ENCODE data around the gene CLDN12.

Gene CLDN12

DNA sequence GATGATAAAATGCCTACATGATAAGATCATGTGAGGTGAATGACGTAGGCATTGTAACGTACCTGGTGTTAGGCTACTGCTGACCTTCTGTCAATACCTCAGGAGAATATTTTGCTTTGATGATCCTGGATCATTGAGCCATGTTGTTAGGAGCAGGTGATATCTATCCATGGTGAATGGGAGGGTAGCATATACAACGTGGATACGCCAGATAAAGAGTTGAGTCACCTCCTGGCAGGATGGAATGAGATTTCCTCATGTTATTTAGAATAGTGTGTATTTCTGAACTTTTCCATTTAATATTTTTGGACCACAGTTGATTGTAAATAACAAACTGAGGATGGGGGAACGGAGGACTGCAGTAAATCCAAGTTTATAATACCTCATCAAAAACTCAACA, 11.8 kb upstream of the CLDN12 start:
- TF ChIP-seq EZH2 (optimal IDR thresholded peaks at IDR 0.05; ENCODE audit: low read depth, low read length) (no peak), EZH2phosphoT487 (IDR thresholded peaks at IDR 0.05; ENCODE audit: low read length) (no peak)
- TF ChIP-seq, protein P1, sequence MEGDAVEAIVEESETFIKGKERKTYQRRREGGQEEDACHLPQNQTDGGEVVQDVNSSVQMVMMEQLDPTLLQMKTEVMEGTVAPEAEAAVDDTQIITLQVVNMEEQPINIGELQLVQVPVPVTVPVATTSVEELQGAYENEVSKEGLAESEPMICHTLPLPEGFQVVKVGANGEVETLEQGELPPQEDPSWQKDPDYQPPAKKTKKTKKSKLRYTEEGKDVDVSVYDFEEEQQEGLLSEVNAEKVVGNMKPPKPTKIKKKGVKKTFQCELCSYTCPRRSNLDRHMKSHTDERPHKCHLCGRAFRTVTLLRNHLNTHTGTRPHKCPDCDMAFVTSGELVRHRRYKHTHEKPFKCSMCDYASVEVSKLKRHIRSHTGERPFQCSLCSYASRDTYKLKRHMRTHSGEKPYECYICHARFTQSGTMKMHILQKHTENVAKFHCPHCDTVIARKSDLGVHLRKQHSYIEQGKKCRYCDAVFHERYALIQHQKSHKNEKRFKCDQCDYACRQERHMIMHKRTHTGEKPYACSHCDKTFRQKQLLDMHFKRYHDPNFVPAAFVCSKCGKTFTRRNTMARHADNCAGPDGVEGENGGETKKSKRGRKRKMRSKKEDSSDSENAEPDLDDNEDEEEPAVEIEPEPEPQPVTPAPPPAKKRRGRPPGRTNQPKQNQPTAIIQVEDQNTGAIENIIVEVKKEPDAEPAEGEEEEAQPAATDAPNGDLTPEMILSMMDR (IDR thresholded peaks at IDR 0.05; ENCODE audit: low read length), result no peak
- H2AFZ ChIP-seq (ENCODE audit: low read length), result no peak overlapping the region
- H3K4me2 ChIP-seq (ENCODE audit: low read depth, low read length), result no peak overlapping the region
- no peaks in the 10 kb centered on the region for H3K79me2 ChIP-seq (ENCODE audit: low read length)
- H3K4me3 ChIP-seq (ENCODE audit: low read length), result no peak overlapping the region
- no peaks in the 10 kb centered on the region for H3K36me3 ChIP-seq (replicated peaks; ENCODE audit: insufficient read depth, low read length)
- DNase-seq, result no peak
- no peaks in the 10 kb centered on the region for H3K9me2 ChIP-seq (replicated peaks; ENCODE audit: insufficient read depth, low read length)
- H3K27ac ChIP-seq (ENCODE audit: low read length), result no peak overlapping the region
- no peaks in the 10 kb centered on the region for H3F3A ChIP-seq (ENCODE audit: insufficient read depth, low read length)
- H3K9ac ChIP-seq (ENCODE audit: low read length), result no peak overlapping the region
- no peaks in the 10 kb centered on the region for H4K20me1 ChIP-seq (ENCODE audit: insufficient read depth, low read length)
- H3K9me3 ChIP-seq (replicated peaks; ENCODE audit: insufficient read depth, low read length), result no peaks in the 10 kb centered on the region
- H3K27me3 ChIP-seq (replicated peaks; ENCODE audit: insufficient read depth, low read length), result no peaks in the 10 kb centered on the region
- H3K4me1 ChIP-seq (ENCODE audit: low read length), result no peaks in the 10 kb centered on the region

DNA sequence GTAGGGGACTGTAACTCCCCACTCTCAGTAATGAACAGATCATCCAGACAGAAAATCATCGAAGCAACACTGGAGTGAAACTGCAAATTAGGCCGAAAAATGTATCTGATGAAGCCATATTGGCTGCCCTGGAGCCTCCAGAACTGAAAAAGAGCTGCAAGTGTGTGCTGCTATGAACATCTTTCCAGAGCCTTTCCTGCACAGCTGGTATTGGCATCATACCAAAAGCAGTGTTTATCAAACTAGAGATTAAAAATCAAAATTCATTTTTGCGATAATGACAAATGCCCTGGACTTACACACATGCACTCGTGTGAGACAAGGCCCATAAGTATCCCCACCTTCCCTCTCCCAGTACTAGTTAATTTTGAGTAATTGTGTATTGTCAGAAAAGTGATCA, 6.8 kb upstream of the CLDN12 start:
- TF ChIP-seq, protein P1 (IDR thresholded peaks at IDR 0.05; ENCODE audit: low read length), result no peak
- TF ChIP-seq EZH2 (optimal IDR thresholded peaks at IDR 0.05; ENCODE audit: low read depth, low read length) (no peak), EZH2phosphoT487 (IDR thresholded peaks at IDR 0.05; ENCODE audit: low read length) (no peak)
- H3K27me3 ChIP-seq (replicated peaks; ENCODE audit: insufficient read depth, low read length), result no peaks in the 10 kb centered on the region
- no peaks in the 10 kb centered on the region for H3F3A ChIP-seq (ENCODE audit: insufficient read depth, low read length)
- DNase-seq, result no peak
- H4K20me1 ChIP-seq (ENCODE audit: insufficient read depth, low read length), result no peaks in the 10 kb centered on the region
- H3K9ac ChIP-seq (ENCODE audit: low read length), result no peak overlapping the region
- H3K36me3 ChIP-seq (replicated peaks; ENCODE audit: insufficient read depth, low read length), result no peaks in the 10 kb centered on the region
- H3K4me1 ChIP-seq (ENCODE audit: low read length), result no peaks in the 10 kb centered on the region
- H2AFZ ChIP-seq (ENCODE audit: low read length), result no peak overlapping the region
- no peaks in the 10 kb centered on the region for H3K9me2 ChIP-seq (replicated peaks; ENCODE audit: insufficient read depth, low read length)
- H3K9me3 ChIP-seq (replicated peaks; ENCODE audit: insufficient read depth, low read length), result no peaks in the 10 kb centered on the region
- H3K79me2 ChIP-seq (ENCODE audit: low read length), result no peaks in the 10 kb centered on the region
- H3K4me3 ChIP-seq (ENCODE audit: low read length), result no peak overlapping the region
- no peak overlapping the region for H3K4me2 ChIP-seq (ENCODE audit: low read depth, low read length)
- no peak overlapping the region for H3K27ac ChIP-seq (ENCODE audit: low read length)

DNA sequence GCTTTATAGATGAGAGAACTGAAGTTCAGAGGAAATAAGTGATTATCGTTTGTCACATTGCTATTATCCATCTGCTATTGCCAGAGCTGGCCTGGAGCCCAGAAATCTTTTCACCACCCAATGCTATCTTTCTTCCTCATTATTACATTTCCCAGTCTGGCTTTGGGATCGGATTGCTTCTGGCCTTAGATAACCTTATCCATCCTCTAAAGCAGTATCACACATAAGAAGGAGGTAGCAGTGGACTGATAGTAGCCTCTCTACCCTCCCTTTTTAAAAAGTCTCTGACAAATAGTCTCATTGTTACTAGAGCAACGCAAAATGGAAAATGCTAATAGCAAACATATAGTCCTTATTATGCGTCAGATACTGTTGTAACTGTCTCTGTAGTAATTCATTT, 1.3 kb upstream of the CLDN12 start:
- no peak for TF ChIP-seq EZH2 (optimal IDR thresholded peaks at IDR 0.05; ENCODE audit: low read depth, low read length)
- TF ChIP-seq EZH2phosphoT487 (IDR thresholded peaks at IDR 0.05; ENCODE audit: low read length), result no peak
- TF ChIP-seq, protein P1 (IDR thresholded peaks at IDR 0.05; ENCODE audit: low read length), result no peak
- DNase-seq, result no peak

More for the DNA sequence above, 1.3 kb upstream of the CLDN12 start:
- H3K9me3 ChIP-seq (replicated peaks; ENCODE audit: insufficient read depth, low read length), result no peaks in the 10 kb centered on the region
- no peaks in the 10 kb centered on the region for H3K36me3 ChIP-seq (replicated peaks; ENCODE audit: insufficient read depth, low read length)
- no peak overlapping the region for H3K4me2 ChIP-seq (ENCODE audit: low read depth, low read length)
- no peak overlapping the region for H3K9ac ChIP-seq (ENCODE audit: low read length)
- H3K4me3 ChIP-seq (ENCODE audit: low read length), result no peak overlapping the region
- H3K79me2 ChIP-seq (ENCODE audit: low read length), result no peaks in the 10 kb centered on the region
- H3F3A ChIP-seq (ENCODE audit: insufficient read depth, low read length), result no peaks in the 10 kb centered on the region
- H3K9me2 ChIP-seq (replicated peaks; ENCODE audit: insufficient read depth, low read length), result no peaks in the 10 kb centered on the region
- H3K27ac ChIP-seq (ENCODE audit: low read length), result no peak overlapping the region
- H3K27me3 ChIP-seq (replicated peaks; ENCODE audit: insufficient read depth, low read length), result no peaks in the 10 kb centered on the region
- no peak overlapping the region for H2AFZ ChIP-seq (ENCODE audit: low read length)
- H3K4me1 ChIP-seq (ENCODE audit: low read length), result no peaks in the 10 kb centered on the region
- H4K20me1 ChIP-seq (ENCODE audit: insufficient read depth, low read length), result no peaks in the 10 kb centered on the region

Measured in MM.1S (cell line).